ENCODE results near the gene GRAMD2B. TPM values are rescaled to one million over a fixed set of nuclear protein-coding genes. Genes with fewer than 3 reads are reported as not detected.

Gene GRAMD2B
- total RNA-seq, 4 donors from 2014 or later: 43.9 to 85.0 (median 52.3) TPM

GRCh38 chr5:126526493-126526892, 103.3 kb downstream of the GRAMD2B start:
- H3K36me3 ChIP-seq: no peaks in the 10 kb centered on the region
- H3K9me3 ChIP-seq: no peaks in the 10 kb centered on the region
- no peak for TF ChIP-seq CTCF (IDR thresholded peaks at IDR 0.05)
- no peak for TF ChIP-seq POLR2A (IDR thresholded peaks at IDR 0.05)
- TF ChIP-seq EP300 (IDR thresholded peaks at IDR 0.05): no peak
- TF ChIP-seq POLR2AphosphoS5 (IDR thresholded peaks at IDR 0.05): no peak
- H3K4me3 ChIP-seq: no peak overlapping the region
- H3K4me1 ChIP-seq: peaks cover 19% of the 10 kb centered on the region
- no peaks in the 10 kb centered on the region for H3K27me3 ChIP-seq
- DNase-seq (ENCODE audit: low spot score in 2 of 2): no peak
- H3K27ac ChIP-seq: peak overlapping the region; percentile 63

- H3K27ac ChIP-seq: no peak overlapping the region
Measured at GRCh38 chr5:126527158-126527557, 103.9 kb downstream of the GRAMD2B start.

GRCh38 chr5:126527892-126528291, 104.7 kb downstream of the GRAMD2B start:
- no peak overlapping the region for H3K27ac ChIP-seq
- TF ChIP-seq CTCF (IDR thresholded peaks at IDR 0.05): no peak
- H3K27me3 ChIP-seq: no peaks in the 10 kb centered on the region
- H3K4me3 ChIP-seq: no peak overlapping the region
- H3K4me1 ChIP-seq: peaks cover 18% of the 10 kb centered on the region
- DNase-seq (ENCODE audit: low spot score in 2 of 2): peak in 1 of 2 donors; percentile 11
- no peaks in the 10 kb centered on the region for H3K9me3 ChIP-seq
- no peaks in the 10 kb centered on the region for H3K36me3 ChIP-seq

More at GRCh38 chr5:126527158-126527557, 103.9 kb downstream of the GRAMD2B start:
- no peak overlapping the region for H3K4me3 ChIP-seq
- H3K4me1 ChIP-seq: peaks cover 18% of the 10 kb centered on the region
- DNase-seq (ENCODE audit: low spot score in 2 of 2): no peak
- H3K27me3 ChIP-seq: no peaks in the 10 kb centered on the region
- 68% methylated on average over 1 of the region's 1 CpG for WGBS
- TF ChIP-seq EP300 (IDR thresholded peaks at IDR 0.05) (no peak), POLR2AphosphoS5 (IDR thresholded peaks at IDR 0.05) (no peak), POLR2A (IDR thresholded peaks at IDR 0.05) (no peak), CTCF (IDR thresholded peaks at IDR 0.05) (no peak)
- no peaks in the 10 kb centered on the region for H3K36me3 ChIP-seq
- no peaks in the 10 kb centered on the region for H3K9me3 ChIP-seq

- WGBS: 50% methylated on average over 4 of the region's 4 CpGs
- H3K4me3 ChIP-seq: no peak overlapping the region
- no peak for TF ChIP-seq POLR2AphosphoS5 (IDR thresholded peaks at IDR 0.05)
- TF ChIP-seq POLR2A (IDR thresholded peaks at IDR 0.05): no peak
- TF ChIP-seq EP300 (IDR thresholded peaks at IDR 0.05): no peak
- TF ChIP-seq CTCF (IDR thresholded peaks at IDR 0.05): no peak
- H3K36me3 ChIP-seq: no peaks in the 10 kb centered on the region
- peak in 1 of 2 donors; percentile 21 for DNase-seq (ENCODE audit: low spot score in 2 of 2)
- H3K27me3 ChIP-seq: no peaks in the 10 kb centered on the region
- H3K27ac ChIP-seq: peak overlapping the region; percentile 48
- peaks cover 5% of the 10 kb centered on the region for H3K4me1 ChIP-seq
- no peaks in the 10 kb centered on the region for H3K9me3 ChIP-seq
Measured at GRCh38 chr5:126531543-126532120, 108.4 kb downstream of the GRAMD2B start.

- peaks cover 13% of the 10 kb centered on the region for H3K4me1 ChIP-seq
- no peak overlapping the region for H3K4me3 ChIP-seq
- DNase-seq (ENCODE audit: low spot score in 2 of 2): peak in 1 of 2 donors; percentile 8
- H3K36me3 ChIP-seq: no peaks in the 10 kb centered on the region
- H3K9me3 ChIP-seq: no peaks in the 10 kb centered on the region
- no peaks in the 10 kb centered on the region for H3K27me3 ChIP-seq
- TF ChIP-seq POLR2A (IDR thresholded peaks at IDR 0.05) (no peak), CTCF (IDR thresholded peaks at IDR 0.05) (no peak), EP300 (IDR thresholded peaks at IDR 0.05) (no peak), POLR2AphosphoS5 (IDR thresholded peaks at IDR 0.05) (no peak)
- no peak overlapping the region for H3K27ac ChIP-seq
- 100% methylated on average over 1 of the region's 1 CpG for WGBS
Measured at GRCh38 chr5:126534553-126534952, 111.3 kb downstream of the GRAMD2B start.

Data from suprapubic skin (tissue), 4 donors.